Right lobe of liver (tissue), 4 donors: ENCODE results near the gene GATA6.

ENCODE experiments used
- POLR2A ChIP-seq: fragments of 450-650 bp; IDR thresholded peaks from one replicate; pipeline ENCODE4 v1.6.1; 2017; ENCODE audit warnings: antibody characterized with exemption, mild to moderate bottlenecking
- TF ChIP-seq, protein P1 (sequence below), 4 donors: fragments of 200-600 bp in 3 of 4; fragments of 450-650 bp in 1 of 4; IDR thresholded peaks; one replicate each; pipeline versions ENCODE4 v1.5.1 to v1.8.0; 2016 to 2022; ENCODE audit warnings: antibody characterized with exemption in 4 of 4, mild to moderate bottlenecking in 2 of 4
- donor health status: DM: no; HTN: no; CAD: no.
- donor health status: DM: no; HTN: no; CAD: no.
- donor health status: DM: no; HTN: yes; CAD: no.

DNA sequence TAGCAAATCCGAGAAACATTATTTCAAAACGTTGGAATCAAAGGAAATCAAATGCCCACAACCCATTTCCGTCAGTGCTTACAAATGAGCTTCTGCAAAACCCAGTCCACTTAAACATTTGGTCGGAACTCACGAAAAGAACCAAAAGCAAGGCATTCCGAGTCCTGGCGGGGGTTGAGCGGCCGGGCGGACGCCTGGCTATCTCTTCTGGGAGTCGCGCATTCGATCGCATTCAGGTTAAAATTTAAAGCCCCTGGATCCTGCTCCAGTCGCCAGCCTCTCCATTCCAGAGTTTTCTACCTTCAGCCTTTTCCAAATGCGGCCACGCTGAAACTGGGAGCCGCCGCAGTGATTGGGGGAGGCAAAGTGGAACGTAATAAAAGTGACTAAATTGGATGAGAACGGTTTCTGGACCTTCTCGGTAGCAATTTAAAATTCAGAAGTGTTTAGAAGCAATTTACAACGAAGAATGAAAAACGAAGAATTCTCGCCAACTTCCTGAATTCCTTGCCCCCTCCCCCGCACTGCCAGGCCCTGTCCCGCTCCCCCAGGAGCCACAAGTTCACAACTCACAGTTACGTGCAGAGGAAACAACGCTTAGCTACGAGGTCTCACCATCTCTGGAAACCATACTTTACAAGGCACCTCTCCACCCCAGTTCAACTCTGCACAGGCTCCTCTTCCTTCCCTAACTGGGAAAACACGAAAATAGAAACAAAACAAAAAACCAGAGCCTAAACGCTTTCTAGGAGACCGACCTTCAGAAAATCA lies 1.7 kb upstream of the GATA6 start:
- TF ChIP-seq, protein P1, sequence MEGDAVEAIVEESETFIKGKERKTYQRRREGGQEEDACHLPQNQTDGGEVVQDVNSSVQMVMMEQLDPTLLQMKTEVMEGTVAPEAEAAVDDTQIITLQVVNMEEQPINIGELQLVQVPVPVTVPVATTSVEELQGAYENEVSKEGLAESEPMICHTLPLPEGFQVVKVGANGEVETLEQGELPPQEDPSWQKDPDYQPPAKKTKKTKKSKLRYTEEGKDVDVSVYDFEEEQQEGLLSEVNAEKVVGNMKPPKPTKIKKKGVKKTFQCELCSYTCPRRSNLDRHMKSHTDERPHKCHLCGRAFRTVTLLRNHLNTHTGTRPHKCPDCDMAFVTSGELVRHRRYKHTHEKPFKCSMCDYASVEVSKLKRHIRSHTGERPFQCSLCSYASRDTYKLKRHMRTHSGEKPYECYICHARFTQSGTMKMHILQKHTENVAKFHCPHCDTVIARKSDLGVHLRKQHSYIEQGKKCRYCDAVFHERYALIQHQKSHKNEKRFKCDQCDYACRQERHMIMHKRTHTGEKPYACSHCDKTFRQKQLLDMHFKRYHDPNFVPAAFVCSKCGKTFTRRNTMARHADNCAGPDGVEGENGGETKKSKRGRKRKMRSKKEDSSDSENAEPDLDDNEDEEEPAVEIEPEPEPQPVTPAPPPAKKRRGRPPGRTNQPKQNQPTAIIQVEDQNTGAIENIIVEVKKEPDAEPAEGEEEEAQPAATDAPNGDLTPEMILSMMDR (IDR thresholded peaks at IDR 0.05), result no peak
- peak; percentile 37 for TF ChIP-seq POLR2A
